ENCODE measurements around the gene C2orf76. TPM values are rescaled to one million over a fixed set of nuclear protein-coding genes. Genes with fewer than 3 reads are reported as not detected.

The C2orf76 gene
- polyA plus RNA-seq, 2 of the 4 experiments (the other 2 are of a cell fraction), result 16.6 to 34.3 TPM

DNA sequence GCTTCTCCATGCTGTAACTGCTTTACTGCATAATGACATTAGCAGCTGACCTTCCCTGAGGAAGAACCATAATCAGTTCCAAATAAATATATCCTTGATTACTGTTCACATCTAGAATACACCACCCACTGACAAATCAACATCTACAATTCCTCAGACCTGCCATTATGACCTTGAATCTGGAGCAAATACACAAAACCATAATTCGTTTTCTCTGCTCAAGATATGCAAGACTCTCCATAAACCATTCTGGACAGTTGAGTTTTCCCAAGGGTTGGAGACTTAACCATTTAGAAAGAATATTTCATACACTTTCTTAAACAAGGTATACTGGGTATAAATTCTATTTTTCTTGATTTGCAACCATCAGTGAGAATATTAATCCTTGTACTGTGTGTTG lies 11.8 kb downstream of the C2orf76 start:
- ChIA-PET CTCF (no interaction called here), POLR2A (no interaction called here)
- TF ChIP-seq, protein P1, sequence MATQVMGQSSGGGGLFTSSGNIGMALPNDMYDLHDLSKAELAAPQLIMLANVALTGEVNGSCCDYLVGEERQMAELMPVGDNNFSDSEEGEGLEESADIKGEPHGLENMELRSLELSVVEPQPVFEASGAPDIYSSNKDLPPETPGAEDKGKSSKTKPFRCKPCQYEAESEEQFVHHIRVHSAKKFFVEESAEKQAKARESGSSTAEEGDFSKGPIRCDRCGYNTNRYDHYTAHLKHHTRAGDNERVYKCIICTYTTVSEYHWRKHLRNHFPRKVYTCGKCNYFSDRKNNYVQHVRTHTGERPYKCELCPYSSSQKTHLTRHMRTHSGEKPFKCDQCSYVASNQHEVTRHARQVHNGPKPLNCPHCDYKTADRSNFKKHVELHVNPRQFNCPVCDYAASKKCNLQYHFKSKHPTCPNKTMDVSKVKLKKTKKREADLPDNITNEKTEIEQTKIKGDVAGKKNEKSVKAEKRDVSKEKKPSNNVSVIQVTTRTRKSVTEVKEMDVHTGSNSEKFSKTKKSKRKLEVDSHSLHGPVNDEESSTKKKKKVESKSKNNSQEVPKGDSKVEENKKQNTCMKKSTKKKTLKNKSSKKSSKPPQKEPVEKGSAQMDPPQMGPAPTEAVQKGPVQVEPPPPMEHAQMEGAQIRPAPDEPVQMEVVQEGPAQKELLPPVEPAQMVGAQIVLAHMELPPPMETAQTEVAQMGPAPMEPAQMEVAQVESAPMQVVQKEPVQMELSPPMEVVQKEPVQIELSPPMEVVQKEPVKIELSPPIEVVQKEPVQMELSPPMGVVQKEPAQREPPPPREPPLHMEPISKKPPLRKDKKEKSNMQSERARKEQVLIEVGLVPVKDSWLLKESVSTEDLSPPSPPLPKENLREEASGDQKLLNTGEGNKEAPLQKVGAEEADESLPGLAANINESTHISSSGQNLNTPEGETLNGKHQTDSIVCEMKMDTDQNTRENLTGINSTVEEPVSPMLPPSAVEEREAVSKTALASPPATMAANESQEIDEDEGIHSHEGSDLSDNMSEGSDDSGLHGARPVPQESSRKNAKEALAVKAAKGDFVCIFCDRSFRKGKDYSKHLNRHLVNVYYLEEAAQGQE (IDR thresholded peaks at IDR 0.05), result no peak
- TF ChIP-seq CEBPB (IDR thresholded peaks at IDR 0.05), result no peak
- TF ChIP-seq HOXB5 (CRISPR knock-in tag; IDR thresholded peaks at IDR 0.05), result no peak
- TF ChIP-seq, protein P2, sequence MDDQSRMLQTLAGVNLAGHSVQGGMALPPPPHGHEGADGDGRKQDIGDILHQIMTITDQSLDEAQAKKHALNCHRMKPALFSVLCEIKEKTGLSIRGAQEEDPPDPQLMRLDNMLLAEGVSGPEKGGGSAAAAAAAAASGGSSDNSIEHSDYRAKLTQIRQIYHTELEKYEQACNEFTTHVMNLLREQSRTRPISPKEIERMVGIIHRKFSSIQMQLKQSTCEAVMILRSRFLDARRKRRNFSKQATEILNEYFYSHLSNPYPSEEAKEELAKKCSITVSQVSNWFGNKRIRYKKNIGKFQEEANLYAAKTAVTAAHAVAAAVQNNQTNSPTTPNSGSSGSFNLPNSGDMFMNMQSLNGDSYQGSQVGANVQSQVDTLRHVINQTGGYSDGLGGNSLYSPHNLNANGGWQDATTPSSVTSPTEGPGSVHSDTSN (IDR thresholded peaks at IDR 0.05), result no peak
- TF ChIP-seq CHD4 (IDR thresholded peaks at IDR 0.05; ENCODE audit: borderline replicate concordance), result no peak
- TF ChIP-seq, protein P3, sequence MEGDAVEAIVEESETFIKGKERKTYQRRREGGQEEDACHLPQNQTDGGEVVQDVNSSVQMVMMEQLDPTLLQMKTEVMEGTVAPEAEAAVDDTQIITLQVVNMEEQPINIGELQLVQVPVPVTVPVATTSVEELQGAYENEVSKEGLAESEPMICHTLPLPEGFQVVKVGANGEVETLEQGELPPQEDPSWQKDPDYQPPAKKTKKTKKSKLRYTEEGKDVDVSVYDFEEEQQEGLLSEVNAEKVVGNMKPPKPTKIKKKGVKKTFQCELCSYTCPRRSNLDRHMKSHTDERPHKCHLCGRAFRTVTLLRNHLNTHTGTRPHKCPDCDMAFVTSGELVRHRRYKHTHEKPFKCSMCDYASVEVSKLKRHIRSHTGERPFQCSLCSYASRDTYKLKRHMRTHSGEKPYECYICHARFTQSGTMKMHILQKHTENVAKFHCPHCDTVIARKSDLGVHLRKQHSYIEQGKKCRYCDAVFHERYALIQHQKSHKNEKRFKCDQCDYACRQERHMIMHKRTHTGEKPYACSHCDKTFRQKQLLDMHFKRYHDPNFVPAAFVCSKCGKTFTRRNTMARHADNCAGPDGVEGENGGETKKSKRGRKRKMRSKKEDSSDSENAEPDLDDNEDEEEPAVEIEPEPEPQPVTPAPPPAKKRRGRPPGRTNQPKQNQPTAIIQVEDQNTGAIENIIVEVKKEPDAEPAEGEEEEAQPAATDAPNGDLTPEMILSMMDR (IDR thresholded peaks at IDR 0.05), result no peak
- no peak for TF ChIP-seq RAD21 (conservative IDR thresholded peaks at IDR 0.05 in 1 of 2, IDR thresholded peaks at IDR 0.05 in 1 of 2)
- no peak for TF ChIP-seq JUN (IDR thresholded peaks at IDR 0.05)
- no peak for TF ChIP-seq ZC3H11A (IDR thresholded peaks at IDR 0.05)
- TF ChIP-seq MYC (IDR thresholded peaks at IDR 0.05; ENCODE audit: borderline replicate concordance, low read length), result no peak
- no peak for TF ChIP-seq PHF8 (IDR thresholded peaks at IDR 0.05; ENCODE audit: borderline replicate concordance, low read depth)
- TF ChIP-seq, protein P4, sequence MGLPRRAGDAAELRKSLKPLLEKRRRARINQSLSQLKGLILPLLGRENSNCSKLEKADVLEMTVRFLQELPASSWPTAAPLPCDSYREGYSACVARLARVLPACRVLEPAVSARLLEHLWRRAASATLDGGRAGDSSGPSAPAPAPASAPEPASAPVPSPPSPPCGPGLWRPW (IDR thresholded peaks at IDR 0.05), result no peak
- no peak for TF ChIP-seq EP300 (IDR thresholded peaks at IDR 0.05)
- TF ChIP-seq HDAC2 (IDR thresholded peaks at IDR 0.05), result no peak
- TF ChIP-seq CBX8 (IDR thresholded peaks at IDR 0.05), result no peak
- no peak for TF ChIP-seq ESRRA (IDR thresholded peaks at IDR 0.05; ENCODE audit: borderline replicate concordance, low read length)
- no peaks in the 10 kb centered on the region for H3K9me3 ChIP-seq
- ATAC-seq (no peak), FAIRE-seq (no peak), DNase-seq (ENCODE audit: low read depth in 1 of 2, low spot score in 1 of 2) (no peak)
- H3K4me1 ChIP-seq, result no peaks in the 10 kb centered on the region
- WGBS (ENCODE audit: missing lambda C conversion rate), result 39% methylated on average over 1 of the region's 1 CpG
- H3K4me2 ChIP-seq, result no peak overlapping the region
- H3K4me3 ChIP-seq, result no peak overlapping the region
- H3K27ac ChIP-seq, result no peak overlapping the region

DNA sequence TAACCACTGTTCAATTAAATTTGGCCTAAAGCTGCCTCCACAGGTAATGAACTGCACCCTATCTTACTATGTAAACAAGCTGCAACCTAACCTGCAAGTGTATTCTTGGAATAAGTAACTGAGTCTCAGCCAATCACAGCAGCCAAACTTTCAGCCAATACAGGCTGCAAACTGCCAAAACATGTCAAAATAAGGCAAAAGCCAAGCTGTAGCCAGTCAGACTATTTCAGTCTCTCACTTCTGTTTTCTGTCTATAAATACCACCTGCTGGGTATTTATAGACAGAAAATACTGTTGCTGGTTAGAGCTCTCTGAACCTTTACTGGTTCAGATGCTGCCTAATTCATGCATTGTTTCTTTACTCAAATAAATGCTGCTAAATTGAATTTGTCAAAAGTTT lies 14.3 kb downstream of the C2orf76 start:
- Histone ChIP-seq H3K4me3 (no peak overlapping the region), H3K4me1 (no peaks in the 10 kb centered on the region), H3K9me3 (no peaks in the 10 kb centered on the region), H3K27ac (no peak overlapping the region), H3K4me2 (no peak overlapping the region)
- TF ChIP-seq CBX2 (IDR thresholded peaks at IDR 0.05; ENCODE audit: borderline replicate concordance, low read depth) (no peak), MAFK (IDR thresholded peaks at IDR 0.05; ENCODE audit: partially characterized antibody) (no peak), NPAS2 (CRISPR knock-in tag; IDR thresholded peaks at IDR 0.05; ENCODE audit: borderline replicate concordance) (no peak), CHD2 (IDR thresholded peaks at IDR 0.05; ENCODE audit: low read length, partially characterized antibody) (no peak)
- TF ChIP-seq, protein P5, sequence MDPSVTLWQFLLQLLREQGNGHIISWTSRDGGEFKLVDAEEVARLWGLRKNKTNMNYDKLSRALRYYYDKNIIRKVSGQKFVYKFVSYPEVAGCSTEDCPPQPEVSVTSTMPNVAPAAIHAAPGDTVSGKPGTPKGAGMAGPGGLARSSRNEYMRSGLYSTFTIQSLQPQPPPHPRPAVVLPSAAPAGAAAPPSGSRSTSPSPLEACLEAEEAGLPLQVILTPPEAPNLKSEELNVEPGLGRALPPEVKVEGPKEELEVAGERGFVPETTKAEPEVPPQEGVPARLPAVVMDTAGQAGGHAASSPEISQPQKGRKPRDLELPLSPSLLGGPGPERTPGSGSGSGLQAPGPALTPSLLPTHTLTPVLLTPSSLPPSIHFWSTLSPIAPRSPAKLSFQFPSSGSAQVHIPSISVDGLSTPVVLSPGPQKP (IDR thresholded peaks at IDR 0.05; ENCODE audit: low read depth, low read length), result no peak
- ATAC-seq (no peak), FAIRE-seq (no peak), DNase-seq (ENCODE audit: low read depth in 1 of 2, low spot score in 1 of 2) (no peak)
- POLR2A ChIA-PET, result no interaction called here
- CTCF ChIA-PET, result interaction anchor here (1.3 kb wide), 2 partner anchors 43 to 124 kb away, joined by 3 read pairs; no protein-coding TSS in a partner anchor

Data from A549 (cell line).